Measurements from ENCODE around the gene CHRD. TPM values are rescaled to one million over a fixed set of nuclear protein-coding genes. Genes with fewer than 3 reads are reported as not detected.

The CHRD gene
- total and polyA plus RNA-seq, 10 of the 15 experiments (the other 5 are each of a cell fraction or from before 2014, with no cell fraction given), result not detected

GRCh38 chr3:184358124-184358767 is 21.6 kb upstream of the CHRD start:
- intact Hi-C loops (cut with micrococcal nuclease; ENCODE audit: unreplicated experiment) (no loop called here), in situ Hi-C loops (cut with MboI) (no loop called here)
- TF ChIP-seq ATF7 (IDR thresholded peaks at IDR 0.05; ENCODE audit: low read depth) (no peak), MYC (IDR thresholded peaks at IDR 0.05; ENCODE audit: insufficient read depth, insufficient read length, insufficient replicate concordance, low read length, severe bottlenecking) (no peak), IRF5 (IDR thresholded peaks at IDR 0.05; ENCODE audit: borderline replicate concordance) (no peak), TCF3 (IDR thresholded peaks at IDR 0.05; ENCODE audit: borderline replicate concordance, insufficient read depth, low read depth, low read length) (no peak), RAD51 (IDR thresholded peaks at IDR 0.05) (no peak), HDAC2 (IDR thresholded peaks at IDR 0.05) (no peak), IKZF1 (conservative IDR thresholded peaks at IDR 0.05) (no peak), ZNF274 (IDR thresholded peaks at IDR 0.05; ENCODE audit: insufficient read depth, insufficient read length) (no peak), PBX3 (IDR thresholded peaks at IDR 0.05; ENCODE audit: insufficient replicate concordance, low read depth, low read length) (no peak), EP300 (IDR thresholded peaks at IDR 0.05; ENCODE audit: borderline replicate concordance in 1 of 2, control insufficient read depth in 1 of 2, low read depth in 2 of 2, low read length in 2 of 2) (no peak), IRF4 (IDR thresholded peaks at IDR 0.05; ENCODE audit: low read depth, low read length) (no peak), E2F4 (IDR thresholded peaks at IDR 0.05; ENCODE audit: low read depth, low read length) (no peak), ZNF24 (IDR thresholded peaks at IDR 0.05) (no peak), HDGF (IDR thresholded peaks at IDR 0.05) (no peak), BRCA1 (IDR thresholded peaks at IDR 0.05; ENCODE audit: low read depth, low read length) (no peak), RCOR1 (conservative IDR thresholded peaks at IDR 0.05; ENCODE audit: low read depth, low read length) (no peak)
- Histone ChIP-seq H3K9ac (ENCODE audit: control insufficient read depth, insufficient read depth, low read length) (no peak overlapping the region), H3K4me2 (ENCODE audit: control insufficient read depth, insufficient read depth) (no peak overlapping the region), H3K27me3 (replicated peaks in 1 of 2; ENCODE audit: control insufficient read depth in 2 of 2, insufficient read depth in 2 of 2, low read length in 1 of 2) (no peaks in the 10 kb centered on the region; a peak in 1 of 4 replicates), H3K4me1 (ENCODE audit: control insufficient read depth, insufficient read depth, low read length) (peaks cover 6% of the 10 kb centered on the region), H3K36me3 (ENCODE audit: control insufficient read depth in 2 of 2, insufficient read depth in 2 of 2, low read length in 1 of 2) (no peaks in the 10 kb centered on the region), H3K9me3 (replicated peaks; ENCODE audit: control insufficient read depth, insufficient read depth, low read length) (no peaks in the 10 kb centered on the region), H4K20me1 (ENCODE audit: control insufficient read depth, insufficient read depth) (no peaks in the 10 kb centered on the region), H2AFZ (ENCODE audit: control insufficient read depth, low read depth, low read length) (no peak overlapping the region), H3K4me3 (no peak overlapping the region), H3K79me2 (ENCODE audit: control insufficient read depth, insufficient read depth, low read length) (peaks cover under 1% of the 10 kb centered on the region), H3K27ac (ENCODE audit: control insufficient read depth, insufficient read depth) (no peak overlapping the region)
- DNase-seq (ENCODE audit: low read depth, low spot score) (no peak), FAIRE-seq (no peak), ATAC-seq (no peak)
- SMC1A ChIA-PET (ENCODE audit: uncharacterized antibody, unreplicated experiment), result no interaction called here
- CTCF ChIA-PET, result no interaction called here
- 59% methylated on average over 12 of the region's 12 CpGs for WGBS (ENCODE audit: insufficient coverage, insufficient replicate concordance, low lambda C conversion rate, missing lambda C conversion rate)
- POLR2A ChIA-PET, result no interaction called here
- RAD21 ChIA-PET (ENCODE audit: unreplicated experiment), result no interaction called here
- BruUV-seq (replicated peaks), result no TSS peak

Data from GM12878 (cell line).